ENCODE results near the gene RTCA.

The RTCA gene

DNA sequence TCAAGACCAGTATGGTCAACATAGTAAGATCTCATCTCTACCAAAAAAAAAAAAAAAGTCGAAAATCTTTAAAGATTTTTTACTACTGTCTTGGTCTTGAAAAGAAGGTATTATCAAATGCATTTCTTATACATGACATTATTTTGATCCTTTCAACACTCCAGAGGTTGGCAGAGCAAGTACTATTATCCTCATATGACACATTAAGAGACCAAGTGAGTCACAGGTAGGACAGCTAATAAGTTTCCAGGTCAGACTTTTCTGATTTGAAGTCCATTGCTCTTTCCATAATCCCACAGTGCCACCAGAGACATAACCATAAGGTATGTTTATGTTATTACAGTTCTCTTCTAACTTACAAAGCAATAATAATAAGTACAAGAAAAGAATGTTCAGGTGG, 31.6 kb upstream of the RTCA start:
- no peak overlapping the region for H3K27ac ChIP-seq (ENCODE audit: low read length)
- no peak for TF ChIP-seq EZH2 (IDR thresholded peaks at IDR 0.05; ENCODE audit: borderline replicate concordance, low read depth, low read length, severe bottlenecking)
- no peak for TF ChIP-seq CTCF (IDR thresholded peaks at IDR 0.05; ENCODE audit: borderline replicate concordance, extremely low read depth, low read length, poor library complexity, severe bottlenecking)
- H3K4me2 ChIP-seq (ENCODE audit: insufficient read depth, low read length), result no peak overlapping the region
- H3K4me1 ChIP-seq (ENCODE audit: insufficient read depth, low read length), result no peaks in the 10 kb centered on the region
- no peaks in the 10 kb centered on the region for H3K9me3 ChIP-seq (ENCODE audit: insufficient read depth, low read length, severe bottlenecking)
- H2AFZ ChIP-seq (ENCODE audit: low read depth, low read length), result no peak overlapping the region
- ATAC-seq (ENCODE audit: insufficient read depth, low read depth) (no peak), DNase-seq (no peak)
- no peak overlapping the region for H3K4me3 ChIP-seq (ENCODE audit: low read depth in 1 of 2, low read length in 2 of 2)
- no peaks in the 10 kb centered on the region for H3K79me2 ChIP-seq (ENCODE audit: insufficient read depth, low read length)
- H3K27me3 ChIP-seq (ENCODE audit: insufficient read depth, low read length, poor library complexity), result no peaks in the 10 kb centered on the region
- no peaks in the 10 kb centered on the region for H4K20me1 ChIP-seq (ENCODE audit: insufficient read depth, low read length)
- H3K36me3 ChIP-seq (ENCODE audit: insufficient read depth, low read length), result peaks cover 60% of the 10 kb centered on the region
- no peak overlapping the region for H3K9ac ChIP-seq (ENCODE audit: low read depth, low read length)

GRCh38 chr1:100237091-100237490, 28.9 kb upstream of the RTCA start:
- Histone ChIP-seq H3K4me1 (ENCODE audit: insufficient read depth, low read length) (no peaks in the 10 kb centered on the region), H3K36me3 (ENCODE audit: insufficient read depth, low read length) (peaks cover 43% of the 10 kb centered on the region; the same call in 1 of the 2 replicates), H3K4me3 (ENCODE audit: low read depth in 1 of 2, low read length in 2 of 2) (no peak overlapping the region), H3K4me2 (ENCODE audit: insufficient read depth, low read length) (no peak overlapping the region), H3K79me2 (ENCODE audit: insufficient read depth, low read length) (peaks cover 5% of the 10 kb centered on the region; the same call in 1 of the 2 replicates), H3K9ac (ENCODE audit: low read depth, low read length) (no peak overlapping the region), H3K9me3 (ENCODE audit: insufficient read depth, low read length, severe bottlenecking) (no peaks in the 10 kb centered on the region), H3K27ac (ENCODE audit: low read length) (no peak overlapping the region), H3K27me3 (ENCODE audit: insufficient read depth, low read length, poor library complexity) (no peaks in the 10 kb centered on the region), H4K20me1 (ENCODE audit: insufficient read depth, low read length) (no peaks in the 10 kb centered on the region), H2AFZ (ENCODE audit: low read depth, low read length) (no peak overlapping the region)
- no peak for TF ChIP-seq CTCF (IDR thresholded peaks at IDR 0.05; ENCODE audit: borderline replicate concordance, extremely low read depth, low read length, poor library complexity, severe bottlenecking)
- no peak for TF ChIP-seq EZH2 (IDR thresholded peaks at IDR 0.05; ENCODE audit: borderline replicate concordance, low read depth, low read length, severe bottlenecking)
- DNase-seq, result no peak
- no peak for ATAC-seq (ENCODE audit: insufficient read depth, low read depth)

DNA sequence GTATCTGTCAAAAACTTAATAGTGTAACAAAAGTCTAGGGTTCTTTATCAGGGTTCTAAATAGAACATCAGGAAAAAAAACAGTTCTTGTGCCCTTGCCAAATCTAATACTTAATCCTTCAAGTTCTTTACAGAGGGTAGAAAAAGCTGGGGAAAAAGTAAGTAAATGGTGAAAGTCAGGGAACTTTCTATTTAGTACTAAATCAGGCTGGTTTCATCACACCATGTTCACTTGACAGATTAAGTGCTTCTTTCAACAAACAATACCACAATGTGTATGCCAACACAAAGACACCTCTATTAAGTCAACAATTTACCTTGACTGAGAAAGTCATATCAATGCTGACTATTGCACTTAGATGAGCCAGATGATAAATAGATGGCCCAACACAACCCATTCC, 26.1 kb upstream of the RTCA start:
- no peaks in the 10 kb centered on the region for H3K27me3 ChIP-seq (ENCODE audit: insufficient read depth, low read length, poor library complexity)
- H3K36me3 ChIP-seq (ENCODE audit: insufficient read depth, low read length), result peaks cover 34% of the 10 kb centered on the region; the same call in 1 of the 2 replicates
- H3K4me3 ChIP-seq (ENCODE audit: low read depth in 1 of 2, low read length in 2 of 2), result no peak overlapping the region
- TF ChIP-seq CTCF (IDR thresholded peaks at IDR 0.05; ENCODE audit: borderline replicate concordance, extremely low read depth, low read length, poor library complexity, severe bottlenecking), result no peak
- TF ChIP-seq EZH2 (IDR thresholded peaks at IDR 0.05; ENCODE audit: borderline replicate concordance, low read depth, low read length, severe bottlenecking), result no peak
- H3K4me1 ChIP-seq (ENCODE audit: insufficient read depth, low read length), result no peaks in the 10 kb centered on the region
- no peak for ATAC-seq (ENCODE audit: insufficient read depth, low read depth)
- H3K9ac ChIP-seq (ENCODE audit: low read depth, low read length), result no peak overlapping the region
- H3K79me2 ChIP-seq (ENCODE audit: insufficient read depth, low read length), result peaks cover 30% of the 10 kb centered on the region
- no peak for DNase-seq
- no peaks in the 10 kb centered on the region for H3K9me3 ChIP-seq (ENCODE audit: insufficient read depth, low read length, severe bottlenecking)
- H3K4me2 ChIP-seq (ENCODE audit: insufficient read depth, low read length), result no peak overlapping the region
- H3K27ac ChIP-seq (ENCODE audit: low read length), result no peak overlapping the region
- no peak overlapping the region for H2AFZ ChIP-seq (ENCODE audit: low read depth, low read length)
- H4K20me1 ChIP-seq (ENCODE audit: insufficient read depth, low read length), result no peaks in the 10 kb centered on the region

DNA sequence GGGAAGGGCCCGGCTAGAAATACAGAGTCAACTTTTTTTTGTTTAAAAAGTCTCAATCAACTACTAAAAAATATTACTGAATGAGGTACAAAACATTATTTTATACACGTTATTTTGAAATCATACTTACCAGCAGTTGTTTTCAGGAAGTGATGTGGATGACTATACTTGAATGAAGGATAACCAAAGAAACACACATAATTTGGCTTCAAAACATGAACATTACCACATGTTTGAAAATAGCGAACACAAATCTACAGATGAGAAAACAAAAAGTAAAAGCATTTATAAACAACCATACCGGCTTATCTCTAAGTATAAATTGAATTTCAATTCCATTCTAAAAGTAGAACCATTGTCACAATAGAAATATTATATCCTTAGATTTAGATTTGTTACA, 25.4 kb upstream of the RTCA start:
- TF ChIP-seq CTCF (IDR thresholded peaks at IDR 0.05; ENCODE audit: borderline replicate concordance, extremely low read depth, low read length, poor library complexity, severe bottlenecking) (no peak), EZH2 (IDR thresholded peaks at IDR 0.05; ENCODE audit: borderline replicate concordance, low read depth, low read length, severe bottlenecking) (no peak)
- ATAC-seq (ENCODE audit: insufficient read depth, low read depth), result no peak
- H3K27me3 ChIP-seq (ENCODE audit: insufficient read depth, low read length, poor library complexity), result no peaks in the 10 kb centered on the region

More for the DNA sequence above, 25.4 kb upstream of the RTCA start:
- Histone ChIP-seq H3K36me3 (ENCODE audit: insufficient read depth, low read length) (peaks cover 33% of the 10 kb centered on the region; the same call in 1 of the 2 replicates), H3K4me3 (ENCODE audit: low read depth in 1 of 2, low read length in 2 of 2) (no peak overlapping the region), H3K4me1 (ENCODE audit: insufficient read depth, low read length) (no peaks in the 10 kb centered on the region), H3K79me2 (ENCODE audit: insufficient read depth, low read length) (peaks cover 36% of the 10 kb centered on the region), H3K27ac (ENCODE audit: low read length) (no peak overlapping the region), H3K9ac (ENCODE audit: low read depth, low read length) (no peak overlapping the region), H3K4me2 (ENCODE audit: insufficient read depth, low read length) (no peak overlapping the region), H2AFZ (ENCODE audit: low read depth, low read length) (no peak overlapping the region), H3K9me3 (ENCODE audit: insufficient read depth, low read length, severe bottlenecking) (no peaks in the 10 kb centered on the region), H4K20me1 (ENCODE audit: insufficient read depth, low read length) (no peaks in the 10 kb centered on the region)
- DNase-seq, result no peak
